ENCODE results near the gene PAX8. TPM values are rescaled to one million over a fixed set of nuclear protein-coding genes. Genes with fewer than 3 reads are reported as not detected.

Gene PAX8
- total RNA-seq, 4 donors from 2014 or later, result 0.62 to 2.5 (median 1.1) TPM; not detected in 1

GRCh38 chr2:113166187-113166645 is 112.5 kb downstream of the PAX8 start:
- no peak overlapping the region for H3K4me3 ChIP-seq
- no peaks in the 10 kb centered on the region for H3K4me1 ChIP-seq
- TF ChIP-seq POLR2AphosphoS5 (IDR thresholded peaks at IDR 0.05), result no peak
- TF ChIP-seq CTCF (IDR thresholded peaks at IDR 0.05), result no peak
- TF ChIP-seq EP300 (IDR thresholded peaks at IDR 0.05), result no peak
- TF ChIP-seq POLR2A (IDR thresholded peaks at IDR 0.05), result no peak
- H3K36me3 ChIP-seq, result no peaks in the 10 kb centered on the region
- H3K27ac ChIP-seq, result no peak overlapping the region
- 90% methylated on average over 6 to 7 of the region's 7 CpGs for WGBS, 2 donors (ENCODE audit: low coverage in 1 of 2)
- H3K27me3 ChIP-seq, result no peaks in the 10 kb centered on the region
- H3K9me3 ChIP-seq, result no peaks in the 10 kb centered on the region
- no peak for ATAC-seq

Other genes with a start within 250 kb of the PAX8 start
- gene IL36B, start 226.1 kb downstream of the PAX8 start, total RNA-seq, result not detected
- 1 to 10 TPM in 1 of 4 donors, under 1 TPM in 1, not detected in 2; 0.93 to 1.7 TPM for gene IL36RN, start 219.7 kb downstream of the PAX8 start, total RNA-seq
- gene IL1F10, start 211.0 kb downstream of the PAX8 start, total RNA-seq, result not detected
- gene IL1RN, start 151.3 kb downstream of the PAX8 start, total RNA-seq, result 10 to 100 TPM in 1 of 4 donors, 1 to 10 TPM in 2, under 1 TPM in 1; 0.46 to 32.9 (median 2.7) TPM
- 1 to 10 TPM; 3.0 to 4.4 (median 3.6) TPM for gene PSD4, start 105.0 kb downstream of the PAX8 start, total RNA-seq
- 10 to 100 TPM; 20.8 to 49.2 (median 36.7) TPM for gene ZNG1B, start 158.8 kb upstream of the PAX8 start, total RNA-seq
- under 1 TPM in 1 of 4 donors, not detected in 3; 0.50 TPM for gene FOXD4L1, start 219.7 kb upstream of the PAX8 start, total RNA-seq

Data from gastroesophageal sphincter (tissue), 4 donors.